LHCN-M2 (cell line): Measurements from ENCODE around the gene CLDN6. TPM values are rescaled to one million over a fixed set of nuclear protein-coding genes. Genes with fewer than 3 reads are reported as not detected.

Source experiments
- DNase-seq: peaks from one replicate; pipeline ENCODE4 v3.0.0-alpha.2; 2012; ENCODE audit warnings: low read depth
- total RNA-seq: library from RNA; depleted of rRNA; stranded (reverse); fragments of >200 nt; gene quantifications from 2 replicates; pipeline ENCODE4 v1.2.3, GENCODE V29; 2014

CLDN6 gene
- total RNA-seq, 1 experiment from 2014 or later, result 0.06 TPM

- DNase-seq, result no peak
These were observed 10.8 kb upstream of the CLDN6 start for GRCh38 chr16:3028716-3029319.

DNA sequence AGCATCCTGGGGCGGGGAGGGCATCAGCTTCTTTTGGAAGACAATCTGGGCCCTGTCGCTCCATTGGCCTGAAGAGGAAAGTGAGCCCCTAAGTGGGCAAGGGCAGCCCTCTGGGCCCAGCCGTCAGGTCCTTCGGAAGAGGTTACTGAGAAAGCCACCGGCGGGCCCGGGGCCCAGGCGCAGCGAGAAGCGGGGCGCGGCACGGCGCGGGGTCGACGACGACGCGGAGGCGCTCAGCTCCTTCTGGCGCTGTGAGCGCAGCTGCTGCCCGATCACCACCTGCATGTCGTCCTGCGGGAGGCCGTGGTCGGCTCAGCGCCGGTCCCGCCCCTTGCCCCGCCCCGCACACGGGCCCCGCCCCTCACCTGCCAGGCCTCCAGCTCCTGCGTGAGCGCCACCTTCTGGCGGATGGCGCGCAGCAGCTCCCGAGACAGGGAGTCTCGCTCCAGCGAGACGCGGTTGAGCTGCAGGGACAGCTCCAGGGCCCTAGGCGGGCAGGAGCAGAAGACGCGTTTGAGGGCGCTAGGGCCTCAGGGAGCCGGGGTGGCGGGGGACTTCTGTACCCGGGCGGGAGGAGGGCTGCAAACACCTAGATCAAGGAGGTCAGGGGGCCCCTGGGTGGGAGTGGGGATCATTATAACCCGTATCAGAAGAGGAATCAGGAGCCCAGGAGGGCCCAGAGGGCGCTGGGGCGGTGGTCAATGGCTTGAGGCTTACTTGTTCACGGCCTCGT, 10.2 kb upstream of the CLDN6 start:
- DNase-seq, result peak; percentile 27

- DNase-seq, result peak; percentile 18
These were observed 9.5 kb upstream of the CLDN6 start for GRCh38 chr16:3027489-3027795.

DNA sequence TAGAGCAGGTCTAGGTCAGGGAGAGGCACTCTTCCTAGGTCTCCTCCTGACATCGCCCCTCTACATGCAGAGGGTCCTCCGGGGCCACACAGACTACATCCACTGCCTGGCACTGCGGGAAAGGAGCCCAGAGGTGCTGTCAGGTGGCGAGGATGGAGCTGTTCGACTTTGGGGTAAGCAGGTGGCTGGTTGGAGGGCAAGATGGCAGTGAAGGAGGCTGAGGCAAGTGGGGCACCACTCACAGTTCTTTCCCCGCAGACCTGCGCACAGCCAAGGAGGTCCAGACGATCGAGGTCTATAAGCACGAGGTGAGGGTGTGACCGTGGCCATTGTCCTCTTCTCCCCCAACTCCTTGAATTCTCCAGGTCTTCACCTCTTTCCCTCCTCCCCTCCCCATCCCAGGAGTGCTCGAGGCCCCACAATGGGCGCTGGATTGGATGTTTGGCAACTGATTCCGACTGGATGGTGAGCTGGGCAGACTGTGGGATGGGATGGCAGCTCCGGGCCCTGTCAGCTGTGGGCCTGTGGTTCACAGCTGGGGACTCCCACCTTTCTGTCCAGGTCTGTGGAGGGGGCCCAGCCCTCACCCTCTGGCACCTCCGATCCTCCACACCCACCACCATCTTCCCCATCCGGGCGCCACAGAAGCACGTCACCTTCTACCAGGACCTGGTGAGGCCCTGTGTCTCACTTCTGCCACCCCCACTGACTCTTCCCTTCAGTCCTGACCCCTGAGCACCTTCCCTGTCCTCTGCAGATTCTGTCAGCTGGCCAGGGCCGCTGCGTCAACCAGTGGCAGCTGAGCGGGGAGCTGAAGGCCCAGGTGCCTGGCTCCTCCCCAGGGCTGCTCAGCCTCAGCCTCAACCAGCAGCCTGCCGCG, 8.9 kb upstream of the CLDN6 start:
- DNase-seq, result no peak

DNA sequence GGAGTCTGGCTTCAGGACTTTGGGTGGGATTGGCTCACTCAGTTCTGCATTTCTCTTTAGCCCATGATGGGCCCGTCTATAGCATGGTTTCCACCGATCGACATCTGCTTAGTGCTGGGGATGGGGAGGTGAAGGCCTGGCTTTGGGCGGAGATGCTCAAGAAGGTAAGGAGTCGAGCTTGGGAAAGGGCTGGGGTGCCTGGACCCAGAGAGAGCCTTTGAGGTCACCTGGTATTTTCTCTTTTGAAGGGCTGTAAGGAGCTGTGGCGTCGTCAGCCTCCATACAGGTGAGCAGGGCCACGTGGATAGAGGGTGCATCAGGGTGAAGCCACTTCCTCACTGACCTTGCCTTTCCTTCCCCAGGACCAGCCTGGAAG, 8.0 kb upstream of the CLDN6 start:
- no peak for DNase-seq

GRCh38 chr16:3025032-3026002, 7.3 kb upstream of the CLDN6 start:
- DNase-seq, result no peak

DNA sequence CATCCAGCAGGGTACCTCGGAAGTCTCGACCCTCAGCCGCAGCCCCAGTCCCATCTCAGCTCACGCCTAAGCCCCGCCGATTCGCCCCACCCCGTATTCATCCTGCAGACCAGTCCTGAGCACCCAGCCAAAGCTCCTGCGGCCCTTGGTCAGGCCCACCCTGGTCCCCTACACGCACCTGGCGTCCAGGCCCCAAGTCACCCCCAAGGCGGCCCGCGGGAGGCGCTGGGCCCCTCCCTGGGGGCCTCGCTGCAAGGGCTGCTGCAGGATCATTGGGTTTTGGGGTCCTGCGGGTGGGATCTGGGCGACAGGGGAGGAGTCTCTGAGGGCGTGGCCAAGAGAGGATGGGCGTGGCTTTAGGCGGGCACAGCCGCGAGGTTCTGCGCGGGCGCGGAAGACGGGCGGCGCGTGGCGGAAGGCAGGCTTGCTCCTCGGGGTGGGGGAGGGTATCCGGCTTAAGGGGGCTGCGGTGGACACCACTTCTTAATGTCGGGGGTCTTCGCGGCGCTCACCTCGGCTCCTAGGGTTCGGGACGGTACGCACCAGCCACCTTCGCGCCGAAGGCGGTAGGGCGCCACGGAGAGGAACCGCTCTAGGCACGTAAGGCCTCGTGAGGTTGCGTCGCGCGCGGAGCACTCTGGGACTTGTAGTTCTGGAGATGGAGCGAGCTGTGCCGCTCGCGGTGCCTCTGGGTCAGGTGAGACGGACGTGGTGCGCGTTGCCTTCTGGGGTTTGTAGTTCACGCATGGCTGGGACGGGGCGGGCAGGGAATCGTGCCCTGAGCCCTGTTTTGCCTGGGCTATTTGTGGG, 5.9 kb upstream of the CLDN6 start, which contains the start of the genes HCFC1R1 and THOC6:
Gene HCFC1R1 (minus strand): TSS at position 274 of the 810 bp plus-strand sequence. CDS start 1 bp downstream, at position 273.
Gene THOC6 (plus strand): TSS at position 367 of the 810 bp plus-strand sequence. CDS start 292 bp downstream, at position 659.
- peak; percentile 98 for DNase-seq

DNA sequence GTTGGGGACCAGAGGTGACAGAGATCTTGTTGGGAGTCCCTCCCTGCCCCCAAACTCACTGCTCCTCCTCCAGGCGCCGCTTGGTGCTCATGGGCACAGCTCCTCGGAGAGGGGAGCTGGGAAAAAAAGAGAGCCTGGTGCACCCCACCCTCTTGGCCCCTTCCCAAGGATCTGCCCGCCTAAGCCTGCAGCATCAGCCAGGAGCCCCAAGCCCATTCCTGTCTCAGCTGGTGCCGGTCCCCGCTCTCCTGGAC, 5.4 kb upstream of the CLDN6 start:
- peak; percentile 88 for DNase-seq

DNA sequence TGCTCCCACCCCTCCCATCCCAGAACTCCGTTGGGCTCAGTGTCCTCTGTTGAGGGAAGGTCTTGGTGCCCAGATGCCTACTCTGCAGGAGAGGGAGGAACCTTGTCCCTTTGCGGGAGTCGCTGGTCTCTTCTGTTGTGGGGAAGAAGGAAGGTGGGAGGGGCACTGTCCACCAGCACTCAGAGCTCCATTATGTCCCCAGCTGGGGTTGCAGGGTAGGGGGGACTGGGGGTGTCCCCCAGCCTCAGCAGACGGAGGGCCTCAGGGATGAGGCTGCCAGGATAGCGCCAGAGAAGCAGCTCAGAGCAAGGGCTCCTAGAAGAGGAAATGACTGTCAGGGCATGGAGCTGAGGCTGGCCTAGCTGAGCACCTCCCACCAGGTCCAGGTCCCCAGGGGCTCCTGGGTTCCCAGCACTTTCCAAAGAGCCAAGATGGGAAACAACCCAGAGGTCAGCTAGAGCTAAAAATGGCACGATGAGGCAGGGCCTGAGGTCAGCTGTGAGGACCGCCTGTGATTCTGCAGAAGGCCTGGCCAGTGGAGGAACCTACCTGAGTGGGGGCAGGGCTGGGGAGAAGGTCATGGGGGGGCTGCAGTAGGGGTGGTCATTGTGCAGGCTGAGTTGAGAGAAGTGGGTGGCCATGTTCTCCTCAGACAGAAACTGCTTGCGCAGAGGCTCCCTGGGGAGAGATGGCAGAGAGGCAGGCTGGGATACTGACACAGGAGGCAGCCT, 4.9 kb upstream of the CLDN6 start:
- DNase-seq, result peak; percentile 85

DNA sequence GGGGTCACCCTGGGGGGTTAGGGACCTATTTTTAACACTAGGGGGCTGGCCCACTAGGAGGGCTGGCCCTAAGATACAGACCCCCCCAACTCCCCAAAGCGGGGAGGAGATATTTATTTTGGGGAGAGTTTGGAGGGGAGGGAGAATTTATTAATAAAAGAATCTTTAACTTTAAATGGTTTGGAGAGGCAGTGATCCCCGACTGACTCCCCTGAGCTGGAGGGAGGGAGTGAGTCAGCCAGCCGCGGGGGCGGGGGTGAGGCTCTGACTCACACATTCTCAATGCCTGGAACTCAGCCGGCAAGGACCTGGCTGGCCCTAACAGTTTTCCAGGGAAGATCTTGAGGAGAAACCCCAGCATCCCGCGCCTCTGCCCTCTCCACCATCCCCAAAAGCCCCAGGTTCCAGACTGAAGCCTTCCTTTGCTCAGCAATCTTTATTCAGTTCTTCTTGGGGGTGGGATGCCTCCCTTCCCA, 4.3 kb upstream of the CLDN6 start:
- DNase-seq, result peak; percentile 96

GRCh38 chr16:3021449-3022207, 3.6 kb upstream of the CLDN6 start:
- peak; percentile 97 for DNase-seq

GRCh38 chr16:3020604-3021448, 2.8 kb upstream of the CLDN6 start:
- DNase-seq, result peak; percentile 93

DNA sequence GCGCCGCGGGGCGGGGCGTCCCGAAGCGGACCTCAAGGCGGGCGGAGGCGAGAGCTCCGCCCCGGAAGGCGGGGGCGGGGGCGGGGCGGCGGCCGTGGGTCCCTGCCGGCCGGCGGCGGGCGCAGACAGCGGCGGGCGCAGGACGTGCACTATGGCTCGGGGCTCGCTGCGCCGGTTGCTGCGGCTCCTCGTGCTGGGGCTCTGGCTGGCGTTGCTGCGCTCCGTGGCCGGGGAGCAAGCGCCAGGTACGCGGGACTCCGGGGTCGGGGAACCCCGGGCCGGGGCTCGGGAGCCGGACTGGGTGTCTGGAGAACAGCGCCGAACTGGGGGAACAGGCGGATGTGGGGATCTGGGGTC, 2.2 kb upstream of the CLDN6 start, which contains the start of gene TNFRSF12A:
Gene TNFRSF12A (plus strand): TSS at position 122 of the 357 bp plus-strand sequence. CDS start 30 bp downstream, at position 152.
- peak; percentile 74 for DNase-seq

DNA sequence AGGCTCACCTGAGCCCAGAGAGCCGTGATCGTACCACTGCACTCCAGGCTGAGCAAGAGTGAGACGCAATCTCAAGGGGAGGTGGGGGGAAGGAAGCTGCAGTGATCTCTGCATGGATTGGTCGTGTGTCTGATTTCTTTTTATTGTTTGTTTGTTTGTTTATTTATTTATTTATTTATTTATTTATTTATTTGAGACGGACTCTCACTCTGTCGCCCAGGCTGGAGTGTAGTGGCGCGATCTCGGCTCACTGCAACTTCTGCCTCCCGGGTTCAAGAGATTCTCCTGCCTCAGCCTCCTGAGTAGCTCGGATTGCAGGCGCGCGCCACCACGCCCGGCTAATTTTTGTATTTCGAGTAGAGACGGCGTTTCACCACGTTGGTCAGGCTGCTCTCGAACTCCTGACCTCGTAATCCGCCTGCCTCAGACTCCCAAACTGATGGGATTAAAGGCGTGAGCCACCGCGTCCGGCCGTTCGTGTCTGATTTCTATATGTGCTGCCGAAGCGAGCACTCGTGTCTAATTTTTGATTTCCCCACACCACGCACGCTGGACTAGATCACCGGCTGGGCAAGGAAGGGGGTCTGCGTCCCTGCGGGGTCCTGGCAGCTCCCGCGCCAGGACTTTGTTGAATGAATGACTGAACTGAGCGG, 1.7 kb upstream of the CLDN6 start:
- no peak for DNase-seq

GRCh38 chr16:3017344-3017743, 639 bp downstream of the CLDN6 start:
- no peak for DNase-seq

- DNase-seq, result no peak
These were observed 2.0 kb downstream of the CLDN6 start for GRCh38 chr16:3015865-3016521.

DNA sequence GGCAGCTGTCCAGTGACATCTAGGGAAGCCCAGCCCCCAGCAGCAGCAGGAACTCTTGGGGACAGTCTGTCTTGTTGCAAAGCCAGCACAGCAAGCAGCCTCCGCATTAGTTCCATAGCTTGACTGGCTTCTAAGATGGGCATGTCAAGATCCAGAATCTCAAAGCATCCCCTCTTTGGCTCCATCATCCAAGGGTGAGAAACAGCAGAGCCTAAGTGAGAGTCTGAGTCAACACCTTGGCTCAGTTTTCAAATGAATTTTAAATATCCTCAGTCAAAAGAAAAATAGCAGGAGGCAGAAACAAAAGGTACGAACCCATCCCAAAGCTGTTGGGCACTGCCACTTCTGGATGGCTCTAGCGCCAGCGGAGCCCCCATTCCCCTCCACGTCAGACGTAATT, 3.0 kb downstream of the CLDN6 start:
- no peak for DNase-seq
